Activated CD8-positive, alpha-beta memory T cell treated with anti-CD3 and anti-CD28 coated beads for 48 hours (primary cell): ENCODE data around the gene USP17L11.
"Not testable (repeated sequence)": the region's sequence is repeated elsewhere in the genome, so short reads cannot be mapped to it uniquely, and the experiment has no call there.

Source experiments
- DNase-seq, 3 experiments: peaks; one replicate each; pipeline ENCODE4 v3.0.0-alpha.2; 2020; ENCODE audit warnings: low read depth in 2 of 3, low spot score in 2 of 3

USP17L11 gene

GRCh38 chr4:9215105-9215504, at the start of gene USP17L11:
Gene USP17L11, plus strand, starts transcription at chr4:9215405. Its CDS starts 0 bp downstream, at chr4:9215405.
- DNase-seq: not testable (repeated sequence)

GRCh38 chr4:9165990-9166389, 49.2 kb upstream of the USP17L11 start:
- not testable (repeated sequence) for DNase-seq

GRCh38 chr4:9169791-9170459, 45.3 kb upstream of the USP17L11 start, which contains the start of gene FAM90A26:
Gene FAM90A26, plus strand, starts transcription at chr4:9170409. Its CDS starts 2,764 bp downstream, at chr4:9173173.
- DNase-seq: not testable (repeated sequence)

- DNase-seq: not testable (repeated sequence)
Measured at GRCh38 chr4:9210357-9210756, 4.8 kb upstream of the USP17L11 start, which contains the start of gene USP17L10. Gene USP17L10, plus strand, starts transcription at chr4:9210657. Its CDS starts 0 bp downstream, at chr4:9210657.

GRCh38 chr4:9214701-9215100, 504 bp upstream of the USP17L11 start:
- DNase-seq: not testable (repeated sequence)

GRCh38 chr4:9219852-9220251, 4.6 kb downstream of the USP17L11 start, which contains the start of gene USP17L12:
Gene USP17L12, plus strand, starts transcription at chr4:9220152. Its CDS starts 0 bp downstream, at chr4:9220152.
- DNase-seq: not testable (repeated sequence)

GRCh38 chr4:9224596-9224995, 9.4 kb downstream of the USP17L11 start, which contains the start of gene USP17L13:
Gene USP17L13, plus strand, starts transcription at chr4:9224896. Its CDS starts 0 bp downstream, at chr4:9224896.
- not testable (repeated sequence) for DNase-seq

- not testable (repeated sequence) for DNase-seq
Measured at GRCh38 chr4:9230249-9230648, 15.0 kb downstream of the USP17L11 start.

- not testable (repeated sequence) for DNase-seq
Measured at GRCh38 chr4:9234085-9234484, 18.9 kb downstream of the USP17L11 start, which contains the start of gene USP17L15. Gene USP17L15, plus strand, starts transcription at chr4:9234385. Its CDS starts 0 bp downstream, at chr4:9234385.

GRCh38 chr4:9238461-9238860, 23.3 kb downstream of the USP17L11 start:
- DNase-seq: not testable (repeated sequence)

GRCh38 chr4:9243579-9243978, 28.4 kb downstream of the USP17L11 start, which contains the start of gene USP17L17:
Gene USP17L17, plus strand, starts transcription at chr4:9243879. Its CDS starts 0 bp downstream, at chr4:9243879.
- DNase-seq: not testable (repeated sequence)

- DNase-seq: peak in 2 of 3 experiments; percentile 0 to 1
Measured at GRCh38 chr4:9247953-9248680, 32.9 kb downstream of the USP17L11 start, which contains the start of gene USP17L18. Gene USP17L18, plus strand, starts transcription at chr4:9248630. Its CDS starts 0 bp downstream, at chr4:9248630.

- DNase-seq: not testable (repeated sequence)
Measured at GRCh38 chr4:9253078-9253477, 37.9 kb downstream of the USP17L11 start, which contains the start of gene USP17L19. Gene USP17L19, plus strand, starts transcription at chr4:9253378. Its CDS starts 0 bp downstream, at chr4:9253378.

GRCh38 chr4:9257824-9258223, 42.6 kb downstream of the USP17L11 start, which contains the start of gene USP17L20:
Gene USP17L20, plus strand, starts transcription at chr4:9258124. Its CDS starts 0 bp downstream, at chr4:9258124.
- not testable (repeated sequence) for DNase-seq

GRCh38 chr4:9262572-9262971, 47.4 kb downstream of the USP17L11 start, which contains the start of gene USP17L21:
Gene USP17L21, plus strand, starts transcription at chr4:9262872. Its CDS starts 0 bp downstream, at chr4:9262872.
- DNase-seq: not testable (repeated sequence)
